HepG2 (cell line): Measurements from ENCODE around the gene IGIP. TPM values are rescaled to one million over a fixed set of nuclear protein-coding genes. Genes with fewer than 3 reads are reported as not detected.

Experiments used
- ATAC-seq: fragments of 200-7000 bp; cut with Tn5 transposase; 3 replicates; pipeline ENCODE4 v1.9.1; 2020; ENCODE audit warnings: mild to moderate bottlenecking, moderate library complexity
- BruUV-seq: library from RNA; stranded (reverse); fragments of 400-500 nt; replicated peaks from 2 replicates; lab custom pipeline; 2021; lab: Mats Ljungman, UMichigan
- CTCF ChIA-PET: fragments of 300-600 bp; formaldehyde crosslinking; extraction: SDS; loops from one replicate; lab custom pipeline; 2021; ENCODE audit warnings: low total read pairs, inconsistent platforms, low intra/inter-chr PET ratio; lab: Yijun Ruan, JAX
- POLR2A ChIA-PET: fragments of 350-600 bp; sonication (Branson Sonifier 250); formaldehyde crosslinking; loops from one replicate; lab custom pipeline; 2020; ENCODE audit warnings: antibody characterized with exemption, inconsistent platforms; lab: Yijun Ruan, JAX
- DNase-seq: peaks from one replicate; pipeline ENCODE4 v3.0.0-alpha.2; 2015; ENCODE audit warnings: low spot score
- FAIRE-seq: peaks from 3 replicates; lab custom pipeline; 2011; peaks lifted over from hg19 to GRCh38; lab: Jason Lieb, UNC
- H2AFZ ChIP-seq: one replicate; pipeline ENCODE4 v1.6.1; 2011; ENCODE audit warnings: low read length, inconsistent platforms
- H3K27ac ChIP-seq: fragments of 300-600 bp; 3 replicates; pipeline ENCODE4 v1.8.0; 2011; ENCODE audit warnings: mixed run types, mild to moderate bottlenecking, mixed read lengths, low read length, inconsistent platforms; ENCODE audit not compliant: insufficient read depth; ENCODE audit errors: extremely low read length
- H3K27me3 ChIP-seq, 2 experiments: fragments of 200-600 bp in 1 of 2; 2 replicates in 1 of 2; 3 replicates in 1 of 2; pipeline versions ENCODE4 v1.6.0 to v1.8.0; 2011; ENCODE audit warnings: low read length in 2 of 2, mild to moderate bottlenecking in 2 of 2, moderate library complexity in 2 of 2, inconsistent platforms in 1 of 2; ENCODE audit not compliant: insufficient read depth in 2 of 2, control insufficient read depth in 1 of 2
- H3K36me3 ChIP-seq, 2 experiments: fragments of 200-600 bp in 1 of 2; replicated peaks in 1 of 2; 2 replicates in 1 of 2; 3 replicates in 1 of 2; pipeline versions ENCODE4 v1.5.1 to v1.8.0; 2011; ENCODE audit warnings: low read length in 2 of 2, inconsistent platforms in 1 of 2; ENCODE audit not compliant: insufficient read depth in 2 of 2, control insufficient read depth in 1 of 2
- H3K4me1 ChIP-seq: 2 replicates; pipeline ENCODE4 v1.5.1; 2012; ENCODE audit warnings: low read length, inconsistent platforms; ENCODE audit not compliant: insufficient read depth
- H3K4me2 ChIP-seq: 2 replicates; pipeline ENCODE4 v1.6.0; 2011; ENCODE audit warnings: low read depth, low read length, inconsistent platforms
- H3K4me3 ChIP-seq, 3 experiments: fragments of 200-600 bp in 1 of 3; sonication (generic), shearing (Covaris generic) in 1 of 3; replicated peaks in 1 of 3; 2 replicates each; pipeline ENCODE4 v1.5.1; 2011 to 2016; ENCODE audit warnings: low read length in 3 of 3, inconsistent platforms in 2 of 3, low read depth in 2 of 3, mild to moderate bottlenecking in 2 of 3, control low read depth in 1 of 3, mixed read lengths in 1 of 3; ENCODE audit not compliant: insufficient read depth in 1 of 3
- H3K79me2 ChIP-seq: one replicate; pipeline ENCODE4 v1.6.1; 2011; ENCODE audit warnings: low read length, inconsistent platforms; ENCODE audit not compliant: insufficient read depth
- H3K9ac ChIP-seq: 2 replicates; pipeline ENCODE4 v1.6.0; 2011; ENCODE audit warnings: mild to moderate bottlenecking, low read depth, low read length, inconsistent platforms; ENCODE audit not compliant: insufficient read depth
- H3K9me3 ChIP-seq: 2 replicates; pipeline ENCODE4 v1.5.1; 2012; ENCODE audit warnings: mild to moderate bottlenecking, low read length
- H4K20me1 ChIP-seq: 2 replicates; pipeline ENCODE4 v1.6.0; 2011; ENCODE audit warnings: inconsistent platforms, mild to moderate bottlenecking, low read length, moderate library complexity; ENCODE audit not compliant: insufficient read depth
- ATF2 ChIP-seq: sonication (generic); formaldehyde crosslinking; IDR thresholded peaks from 2 replicates; pipeline ENCODE4 v1.4.0; 2020; ENCODE audit warnings: missing genetic modification reagents
- BRF2 ChIP-seq: sonication (generic); formaldehyde crosslinking; IDR thresholded peaks from 2 replicates; pipeline ENCODE4 v1.8.1; 2022; ENCODE audit warnings: mild to moderate bottlenecking, missing genetic modification reagents
- CENPT ChIP-seq: sonication (generic); formaldehyde crosslinking; IDR thresholded peaks from 2 replicates; pipeline ENCODE4 v1.8.0; 2022; ENCODE audit warnings: low read depth, mild to moderate bottlenecking, moderate library complexity, missing genetic modification reagents
- HINFP ChIP-seq: sonication (generic); formaldehyde crosslinking; IDR thresholded peaks from 2 replicates; pipeline ENCODE4 v1.4.0; 2020; ENCODE audit warnings: low read depth, mild to moderate bottlenecking, missing genetic modification reagents
- HNRNPH1 ChIP-seq: fragments of 200-400 bp; formaldehyde crosslinking; optimal IDR thresholded peaks from 2 replicates; pipeline ENCODE3; 2017; ENCODE audit warnings: mild to moderate bottlenecking, low read depth, low read length
- MTA3 ChIP-seq: sonication (generic); formaldehyde crosslinking; IDR thresholded peaks from 2 replicates; pipeline ENCODE4 v1.4.0; 2020; ENCODE audit warnings: missing genetic modification reagents
- NFE2 ChIP-seq: sonication (generic); formaldehyde crosslinking; IDR thresholded peaks from 2 replicates; pipeline ENCODE4 v1.4.0; 2020; ENCODE audit warnings: missing genetic modification reagents
- RAD21 ChIP-seq: fragments of 450-650 bp; formaldehyde crosslinking; IDR thresholded peaks from 2 replicates; pipeline ENCODE4 v1.5.0; 2020; ENCODE audit warnings: mild to moderate bottlenecking
- TRIM22 ChIP-seq: fragments of 450-650 bp; IDR thresholded peaks from 2 replicates; pipeline ENCODE4 v1.6.1; 2017
- ZNF30 ChIP-seq: sonication (generic); formaldehyde crosslinking; IDR thresholded peaks from 2 replicates; pipeline ENCODE4 v1.5.0; 2020; ENCODE audit warnings: mild to moderate bottlenecking, missing genetic modification reagents
- ZNF335 ChIP-seq: sonication (generic); formaldehyde crosslinking; IDR thresholded peaks from 2 replicates; pipeline ENCODE4 v1.4.0; 2020; ENCODE audit warnings: missing genetic modification reagents
- ZNF605 ChIP-seq: sonication (generic); formaldehyde crosslinking; IDR thresholded peaks from 2 replicates; pipeline ENCODE4 v1.8.0; 2022; ENCODE audit warnings: mild to moderate bottlenecking, missing genetic modification reagents
- ZNF747 ChIP-seq: sonication (generic); formaldehyde crosslinking; IDR thresholded peaks from 2 replicates; pipeline ENCODE4 v1.8.1; 2023; ENCODE audit warnings: missing genetic modification reagents, mild to moderate bottlenecking, borderline replicate concordance
- WGBS: methylation state at CpG from one replicate; pipeline ENCODE4 v1.1.6; 2017; ENCODE audit warnings: low lambda C conversion rate; 5-methylcytosine and 5-hydroxymethylcytosine counted together
- in situ Hi-C: cut with HindIII; loops from 2 replicates; pipeline ENCODE4 v1.10.0; 2017; ENCODE audit warnings: low pct_unique_long_range_greater_than_20kb; ENCODE audit not compliant: extremely low pct_ligation_motif_present
- intact Hi-C: fragments of 100-400 bp; cut with micrococcal nuclease; formaldehyde crosslinking; loops from one replicate; pipeline ENCODE4 v1.10.0; 2022; ENCODE audit not compliant: unreplicated experiment
- polyA plus RNA-seq, 8 experiments: library from polyadenylated mRNA; depleted of rRNA in 3 of 8; stranded (reverse) in 7 of 8; unstranded in 1 of 8; fragments of >200 nt; fragmentation: Illumina TruSeq in 4 of 8; extraction: Trizol in 4 of 8; gene quantifications; 2 replicates each; pipeline versions ENCODE4 v1.2.1 to v1.2.3, GENCODE V29; 2011 to 2016; ENCODE audit warnings: low read depth in 4 of 8, missing spikeins in 1 of 8, mixed read lengths in 1 of 8; ENCODE audit not compliant: insufficient read depth in 1 of 8
- total RNA-seq, 5 experiments: library from RNA; depleted of rRNA; stranded (reverse); fragments of >200 nt; fragmentation: Illumina TruSeq; extraction: Trizol; gene quantifications; 2 replicates each; pipeline ENCODE4 v1.2.3, GENCODE V29; 2016; ENCODE audit warnings: low read depth in 1 of 5
- TF ChIP-seq, protein P1 (sequence below): sonication (generic); formaldehyde crosslinking; IDR thresholded peaks from 2 replicates; pipeline ENCODE4 v1.8.1; 2023; ENCODE audit warnings: mild to moderate bottlenecking, inconsistent platforms, moderate library complexity, missing genetic modification reagents, borderline replicate concordance
- TF ChIP-seq, protein P2 (sequence below): sonication (generic); formaldehyde crosslinking; IDR thresholded peaks from 2 replicates; pipeline ENCODE4 v1.5.1; 2020; ENCODE audit warnings: mild to moderate bottlenecking, missing genetic modification reagents, moderate library complexity

The IGIP gene
- total and polyA plus RNA-seq, 2 of the 13 experiments (the other 11 are each of a cell fraction or from before 2014, with no cell fraction given), result 1.7 to 2.1 TPM

- intact Hi-C loops, result no loop called here
- H3K9me3 ChIP-seq, result no peaks in the 10 kb centered on the region
- peaks cover 7% of the 10 kb centered on the region; the same call in 1 of the 2 replicates for H4K20me1 ChIP-seq
- 100% methylated on average over 1 of the region's 1 CpG for WGBS
- H3K4me3 ChIP-seq, result no peak overlapping the region
- in situ Hi-C loops, result no loop called here
- ChIA-PET CTCF (no interaction called here), POLR2A (no interaction called here)
- no peak for FAIRE-seq
- no peak overlapping the region for H3K9ac ChIP-seq
- no peak overlapping the region for H2AFZ ChIP-seq
- no peak for DNase-seq
- H3K4me1 ChIP-seq, result peaks cover 15% of the 10 kb centered on the region
- no TSS peak for BruUV-seq
- H3K27me3 ChIP-seq, result no peaks in the 10 kb centered on the region; a peak in 1 of 5 replicates
- no peak overlapping the region for H3K4me2 ChIP-seq
- H3K27ac ChIP-seq, result no peak overlapping the region
- ATAC-seq, result no peak
- H3K79me2 ChIP-seq, result peaks cover 2% of the 10 kb centered on the region
- no peaks in the 10 kb centered on the region for H3K36me3 ChIP-seq
- TF ChIP-seq BRF2 (CRISPR knock-in tag) (no peak), HINFP (CRISPR knock-in tag) (no peak), ZNF335 (CRISPR knock-in tag) (no peak), ZNF30 (CRISPR knock-in tag) (no peak), CENPT (CRISPR knock-in tag) (no peak), NFE2 (CRISPR knock-in tag) (no peak), RAD21 (CRISPR knock-in tag) (no peak), MTA3 (CRISPR knock-in tag) (no peak), ZNF747 (CRISPR knock-in tag) (no peak), HNRNPH1 (no peak), ZNF605 (no peak), ATF2 (no peak), TRIM22 (no peak)
- TF ChIP-seq, protein P1, sequence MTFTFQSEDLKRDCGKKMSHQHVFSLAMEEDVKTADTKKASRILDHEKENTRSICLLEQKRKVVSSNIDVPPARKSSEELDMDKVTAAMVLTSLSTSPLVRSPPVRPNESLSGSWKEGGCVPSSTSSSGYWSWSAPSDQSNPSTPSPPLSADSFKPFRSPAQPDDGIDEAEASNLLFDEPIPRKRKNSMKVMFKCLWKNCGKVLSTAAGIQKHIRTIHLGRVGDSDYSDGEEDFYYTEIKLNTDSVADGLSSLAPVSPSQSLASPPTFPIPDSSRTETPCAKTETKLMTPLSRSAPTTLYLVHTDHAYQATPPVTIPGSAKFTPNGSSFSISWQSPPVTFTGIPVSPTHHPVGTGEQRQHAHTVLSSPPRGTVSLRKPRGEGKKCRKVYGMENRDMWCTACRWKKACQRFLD (CRISPR knock-in tag), result no peak
- TF ChIP-seq, protein P2, sequence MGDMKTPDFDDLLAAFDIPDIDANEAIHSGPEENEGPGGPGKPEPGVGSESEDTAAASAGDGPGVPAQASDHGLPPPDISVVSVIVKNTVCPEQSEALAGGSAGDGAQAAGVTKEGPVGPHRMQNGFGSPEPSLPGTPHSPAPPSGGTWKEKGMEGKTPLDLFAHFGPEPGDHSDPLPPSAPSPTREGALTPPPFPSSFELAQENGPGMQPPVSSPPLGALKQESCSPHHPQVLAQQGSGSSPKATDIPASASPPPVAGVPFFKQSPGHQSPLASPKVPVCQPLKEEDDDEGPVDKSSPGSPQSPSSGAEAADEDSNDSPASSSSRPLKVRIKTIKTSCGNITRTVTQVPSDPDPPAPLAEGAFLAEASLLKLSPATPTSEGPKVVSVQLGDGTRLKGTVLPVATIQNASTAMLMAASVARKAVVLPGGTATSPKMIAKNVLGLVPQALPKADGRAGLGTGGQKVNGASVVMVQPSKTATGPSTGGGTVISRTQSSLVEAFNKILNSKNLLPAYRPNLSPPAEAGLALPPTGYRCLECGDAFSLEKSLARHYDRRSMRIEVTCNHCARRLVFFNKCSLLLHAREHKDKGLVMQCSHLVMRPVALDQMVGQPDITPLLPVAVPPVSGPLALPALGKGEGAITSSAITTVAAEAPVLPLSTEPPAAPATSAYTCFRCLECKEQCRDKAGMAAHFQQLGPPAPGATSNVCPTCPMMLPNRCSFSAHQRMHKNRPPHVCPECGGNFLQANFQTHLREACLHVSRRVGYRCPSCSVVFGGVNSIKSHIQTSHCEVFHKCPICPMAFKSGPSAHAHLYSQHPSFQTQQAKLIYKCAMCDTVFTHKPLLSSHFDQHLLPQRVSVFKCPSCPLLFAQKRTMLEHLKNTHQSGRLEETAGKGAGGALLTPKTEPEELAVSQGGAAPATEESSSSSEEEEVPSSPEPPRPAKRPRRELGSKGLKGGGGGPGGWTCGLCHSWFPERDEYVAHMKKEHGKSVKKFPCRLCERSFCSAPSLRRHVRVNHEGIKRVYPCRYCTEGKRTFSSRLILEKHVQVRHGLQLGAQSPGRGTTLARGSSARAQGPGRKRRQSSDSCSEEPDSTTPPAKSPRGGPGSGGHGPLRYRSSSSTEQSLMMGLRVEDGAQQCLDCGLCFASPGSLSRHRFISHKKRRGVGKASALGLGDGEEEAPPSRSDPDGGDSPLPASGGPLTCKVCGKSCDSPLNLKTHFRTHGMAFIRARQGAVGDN, result no peak
Measured at GRCh38 chr5:140136624-140137023, 10.9 kb downstream of the IGIP start.
